Ishikawa (cell line): ENCODE results near the gene NEK9.

ENCODE experiments used
- CEBPB ChIP-seq: IDR thresholded peaks from 2 replicates; pipeline ENCODE4 v1.6.1; 2012
- CREB1 ChIP-seq: IDR thresholded peaks from 2 replicates; pipeline ENCODE4 v1.6.1; 2012; ENCODE audit warnings: low read depth
- EGR1 ChIP-seq: IDR thresholded peaks from 2 replicates; pipeline ENCODE4 v1.6.1; 2012
- EP300 ChIP-seq: IDR thresholded peaks from 2 replicates; pipeline ENCODE4 v1.6.1; 2012; ENCODE audit warnings: borderline replicate concordance
- FOXM1 ChIP-seq: IDR thresholded peaks from 2 replicates; pipeline ENCODE4 v1.6.1; 2012; ENCODE audit warnings: low read depth, borderline replicate concordance
- NFIC ChIP-seq: IDR thresholded peaks from 2 replicates; pipeline ENCODE4 v1.6.1; 2012
- RAD21 ChIP-seq: IDR thresholded peaks from 2 replicates; pipeline ENCODE4 v1.6.1; 2012; ENCODE audit warnings: low read depth
- TAF1 ChIP-seq: IDR thresholded peaks from 2 replicates; pipeline ENCODE4 v1.6.1; 2012; ENCODE audit warnings: low read depth, mild to moderate bottlenecking
- TCF12 ChIP-seq: IDR thresholded peaks from 2 replicates; pipeline ENCODE4 v1.6.1; 2012; ENCODE audit warnings: low read depth
- TEAD4 ChIP-seq: IDR thresholded peaks from 2 replicates; pipeline ENCODE4 v1.6.1; 2012
- YY1 ChIP-seq: IDR thresholded peaks from 2 replicates; pipeline ENCODE4 v1.6.1; 2012; ENCODE audit warnings: low read depth
- ZBTB7A ChIP-seq: IDR thresholded peaks from 2 replicates; pipeline ENCODE4 v1.6.1; 2012; ENCODE audit warnings: low read depth
- TF ChIP-seq, protein P1 (sequence below): IDR thresholded peaks from 2 replicates; pipeline ENCODE4 v1.6.1; 2012
- TF ChIP-seq, protein P2 (sequence below): IDR thresholded peaks from 2 replicates; pipeline ENCODE4 v1.6.1; 2012
- TF ChIP-seq, protein P3 (sequence below): IDR thresholded peaks from 2 replicates; pipeline ENCODE4 v1.6.1; 2012; ENCODE audit warnings: low read depth, mild to moderate bottlenecking

Gene NEK9

DNA sequence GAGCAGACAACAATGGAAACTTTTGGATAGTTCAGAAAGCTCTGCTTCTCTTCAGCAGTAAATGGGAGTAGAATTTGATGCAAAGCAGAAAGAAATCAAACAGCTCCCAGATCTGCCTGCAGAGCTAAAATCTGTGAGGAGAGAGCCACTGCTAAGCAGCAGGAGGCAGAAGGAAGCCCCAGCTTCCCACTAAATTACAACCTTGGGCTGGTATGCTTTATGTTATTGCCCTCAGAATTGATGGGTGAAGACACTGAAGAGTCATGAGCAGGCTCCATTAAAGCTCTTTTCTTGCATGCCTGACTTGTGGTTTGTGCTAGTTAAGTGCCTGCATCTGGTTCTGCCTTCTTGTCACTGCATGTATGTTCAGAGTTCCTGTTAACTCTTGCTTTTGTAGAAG, 49.1 kb downstream of the NEK9 start:
- TF ChIP-seq TCF12 (no peak), NFIC (no peak), TEAD4 (no peak), EP300 (no peak), EGR1 (no peak), TAF1 (no peak), CEBPB (no peak), FOXM1 (no peak), ZBTB7A (no peak)
- TF ChIP-seq, protein P1, sequence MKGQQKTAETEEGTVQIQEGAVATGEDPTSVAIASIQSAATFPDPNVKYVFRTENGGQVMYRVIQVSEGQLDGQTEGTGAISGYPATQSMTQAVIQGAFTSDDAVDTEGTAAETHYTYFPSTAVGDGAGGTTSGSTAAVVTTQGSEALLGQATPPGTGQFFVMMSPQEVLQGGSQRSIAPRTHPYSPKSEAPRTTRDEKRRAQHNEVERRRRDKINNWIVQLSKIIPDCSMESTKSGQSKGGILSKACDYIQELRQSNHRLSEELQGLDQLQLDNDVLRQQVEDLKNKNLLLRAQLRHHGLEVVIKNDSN, result no peak
- TF ChIP-seq, protein P2, sequence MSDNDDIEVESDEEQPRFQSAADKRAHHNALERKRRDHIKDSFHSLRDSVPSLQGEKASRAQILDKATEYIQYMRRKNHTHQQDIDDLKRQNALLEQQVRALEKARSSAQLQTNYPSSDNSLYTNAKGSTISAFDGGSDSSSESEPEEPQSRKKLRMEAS, result no peak

DNA sequence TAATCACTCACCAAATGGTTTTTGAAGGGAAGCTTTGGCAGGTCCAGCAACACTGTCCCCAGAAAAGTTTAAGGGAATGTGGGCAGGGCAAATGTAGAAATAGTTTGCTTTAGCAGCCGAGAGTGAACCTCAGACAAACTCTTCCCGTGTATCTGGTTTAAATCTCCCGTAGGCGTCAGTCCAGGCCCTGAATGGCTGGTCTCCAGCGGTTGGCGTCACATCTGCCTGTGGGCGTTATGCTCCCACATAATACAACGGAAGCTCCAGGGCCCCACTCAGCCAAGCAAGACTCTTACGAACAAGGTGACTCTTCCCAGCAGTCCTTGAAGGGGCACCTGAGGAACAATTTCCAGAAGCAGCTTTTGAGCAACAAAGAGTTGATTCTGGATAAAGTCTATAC, 56.5 kb downstream of the NEK9 start:
- TF ChIP-seq, protein P3, sequence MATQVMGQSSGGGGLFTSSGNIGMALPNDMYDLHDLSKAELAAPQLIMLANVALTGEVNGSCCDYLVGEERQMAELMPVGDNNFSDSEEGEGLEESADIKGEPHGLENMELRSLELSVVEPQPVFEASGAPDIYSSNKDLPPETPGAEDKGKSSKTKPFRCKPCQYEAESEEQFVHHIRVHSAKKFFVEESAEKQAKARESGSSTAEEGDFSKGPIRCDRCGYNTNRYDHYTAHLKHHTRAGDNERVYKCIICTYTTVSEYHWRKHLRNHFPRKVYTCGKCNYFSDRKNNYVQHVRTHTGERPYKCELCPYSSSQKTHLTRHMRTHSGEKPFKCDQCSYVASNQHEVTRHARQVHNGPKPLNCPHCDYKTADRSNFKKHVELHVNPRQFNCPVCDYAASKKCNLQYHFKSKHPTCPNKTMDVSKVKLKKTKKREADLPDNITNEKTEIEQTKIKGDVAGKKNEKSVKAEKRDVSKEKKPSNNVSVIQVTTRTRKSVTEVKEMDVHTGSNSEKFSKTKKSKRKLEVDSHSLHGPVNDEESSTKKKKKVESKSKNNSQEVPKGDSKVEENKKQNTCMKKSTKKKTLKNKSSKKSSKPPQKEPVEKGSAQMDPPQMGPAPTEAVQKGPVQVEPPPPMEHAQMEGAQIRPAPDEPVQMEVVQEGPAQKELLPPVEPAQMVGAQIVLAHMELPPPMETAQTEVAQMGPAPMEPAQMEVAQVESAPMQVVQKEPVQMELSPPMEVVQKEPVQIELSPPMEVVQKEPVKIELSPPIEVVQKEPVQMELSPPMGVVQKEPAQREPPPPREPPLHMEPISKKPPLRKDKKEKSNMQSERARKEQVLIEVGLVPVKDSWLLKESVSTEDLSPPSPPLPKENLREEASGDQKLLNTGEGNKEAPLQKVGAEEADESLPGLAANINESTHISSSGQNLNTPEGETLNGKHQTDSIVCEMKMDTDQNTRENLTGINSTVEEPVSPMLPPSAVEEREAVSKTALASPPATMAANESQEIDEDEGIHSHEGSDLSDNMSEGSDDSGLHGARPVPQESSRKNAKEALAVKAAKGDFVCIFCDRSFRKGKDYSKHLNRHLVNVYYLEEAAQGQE, result no peak
- TF ChIP-seq, protein P1, result no peak
- TF ChIP-seq FOXM1, result no peak
- no peak for TF ChIP-seq TAF1
- TF ChIP-seq ZBTB7A, result no peak
- no peak for TF ChIP-seq EP300
- no peak for TF ChIP-seq CREB1
- TF ChIP-seq TCF12, result no peak
- TF ChIP-seq, protein P2, result no peak
- TF ChIP-seq EGR1, result no peak
- TF ChIP-seq YY1, result no peak
- TF ChIP-seq TEAD4, result no peak
- no peak for TF ChIP-seq NFIC
- no peak for TF ChIP-seq RAD21
- TF ChIP-seq CEBPB, result no peak

DNA sequence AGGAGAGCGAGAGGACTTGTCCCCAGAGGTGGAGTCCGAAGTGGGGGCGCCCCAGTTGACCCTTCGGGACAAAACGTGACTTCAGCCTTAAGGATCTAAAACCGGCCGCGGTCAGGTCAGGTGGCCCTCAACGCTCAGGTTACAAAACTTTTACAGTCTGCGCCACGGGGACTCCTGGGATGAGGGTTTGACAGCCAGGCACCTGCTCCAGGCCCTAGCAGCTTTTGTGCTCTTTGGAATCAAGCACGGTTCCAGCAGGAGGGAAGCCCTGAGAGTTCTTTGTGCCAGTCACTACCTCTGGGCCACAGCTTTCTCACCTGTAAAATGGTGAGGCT, 57.1 kb downstream of the NEK9 start:
- no peak for TF ChIP-seq NFIC
- TF ChIP-seq, protein P1, result 0 out of 2 replicates have a peak, but pooled peaks have one; percentile 41

DNA sequence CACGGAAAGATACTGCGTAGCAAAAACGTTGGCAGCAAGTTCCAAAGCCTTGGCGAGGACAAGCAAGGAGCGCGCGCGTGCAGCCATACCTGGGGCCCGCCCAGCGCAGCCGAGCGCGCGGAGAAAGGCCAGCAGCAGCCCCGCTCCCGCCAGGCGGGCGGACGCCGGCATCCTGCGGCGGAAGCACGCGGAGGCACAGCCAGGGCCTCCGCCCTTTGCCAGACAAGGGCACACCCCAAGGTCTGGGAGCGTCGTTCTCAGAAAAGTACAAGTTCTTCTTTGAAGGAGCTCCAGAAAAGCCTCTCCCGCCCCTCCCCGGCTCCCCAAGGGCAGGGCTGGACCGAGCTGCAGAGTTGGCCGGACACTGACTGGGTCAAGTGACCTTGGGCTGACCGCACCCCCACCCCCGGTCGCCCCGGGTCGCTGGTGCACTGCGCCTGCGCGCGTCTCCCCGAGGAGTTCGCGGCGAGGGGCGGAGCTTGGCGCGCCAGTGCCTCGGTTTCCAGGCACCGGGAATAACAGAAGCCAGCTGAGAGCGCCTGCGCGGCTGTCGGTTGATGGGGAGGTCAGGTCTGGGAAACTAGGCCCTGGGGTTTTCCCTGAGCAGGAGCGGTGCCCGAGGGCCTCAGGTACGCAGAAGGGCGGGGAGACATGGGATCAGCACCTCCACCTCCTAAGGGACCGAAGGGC, 57.6 kb downstream of the NEK9 start, which contains the start of gene ZC2HC1C:
TSS of gene ZC2HC1C (plus strand) at position 521 of the 690 bp plus-strand sequence. CDS start 933 bp downstream, outside the sequence.
- TF ChIP-seq, protein P1, result peak; percentile 57
- TF ChIP-seq ZBTB7A, result peak; percentile 66; the same call in 1 of the 2 replicates
- peak; percentile 39; the same call in 1 of the 2 replicates for TF ChIP-seq TEAD4
- no peak for TF ChIP-seq FOXM1
- TF ChIP-seq EP300, result no peak
- peak; percentile 64; the same call in 1 of the 2 replicates for TF ChIP-seq NFIC
- TF ChIP-seq RAD21, result no peak
- peak; percentile 75 for TF ChIP-seq YY1
- peak; percentile 52 for TF ChIP-seq TCF12
- TF ChIP-seq, protein P2, result peak; percentile 93
- TF ChIP-seq CREB1, result no peak
- TF ChIP-seq TAF1, result peak; percentile 87
- TF ChIP-seq CEBPB, result no peak
- TF ChIP-seq EGR1, result peak; percentile 29; the same call in 1 of the 2 replicates
- TF ChIP-seq, protein P3, result no peak
